Measurements from ENCODE around the gene SLC22A1. TPM values are rescaled to one million over a fixed set of nuclear protein-coding genes. Genes with fewer than 3 reads are reported as not detected.
"Not testable (repeated sequence)": the region's sequence is repeated elsewhere in the genome, so short reads cannot be mapped to it uniquely, and the experiment has no call there.

The SLC22A1 gene
- total RNA-seq, 1 donor from 2014 or later, result 1.7 TPM

DNA sequence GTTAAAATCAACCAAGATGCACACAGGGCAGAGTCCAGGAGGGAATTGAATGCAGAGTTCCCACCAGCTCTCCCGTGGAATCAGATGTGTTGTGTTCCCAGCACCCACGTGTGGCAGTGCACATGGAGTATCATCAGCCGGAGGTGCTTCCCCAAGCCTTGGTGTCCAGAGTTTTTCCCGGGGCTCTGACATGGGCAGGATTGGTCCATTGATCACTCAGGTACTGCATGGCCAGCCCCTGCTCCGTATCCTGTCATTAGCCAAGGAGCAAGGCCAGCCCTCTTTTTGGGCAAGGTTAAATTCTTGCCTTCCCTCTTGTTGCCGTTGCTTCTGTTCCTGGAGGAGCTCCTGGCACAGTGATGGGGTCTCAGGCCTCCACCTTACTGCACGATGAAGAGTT lies 28.6 kb upstream of the SLC22A1 start:
- no peak for DNase-seq (ENCODE audit: low spot score)

- no peak for DNase-seq (ENCODE audit: low spot score)
These were observed 27.7 kb upstream of the SLC22A1 start for GRCh38 chr6:160093946-160094345.

GRCh38 chr6:160095146-160095845 lies 26.3 kb upstream of the SLC22A1 start:
- DNase-seq (ENCODE audit: low spot score), result no peak

GRCh38 chr6:160101277-160102205 lies 20.1 kb upstream of the SLC22A1 start:
- DNase-seq (ENCODE audit: low spot score), result no peak

GRCh38 chr6:160102399-160102798 lies 19.2 kb upstream of the SLC22A1 start:
- DNase-seq (ENCODE audit: low spot score), result no peak

DNA sequence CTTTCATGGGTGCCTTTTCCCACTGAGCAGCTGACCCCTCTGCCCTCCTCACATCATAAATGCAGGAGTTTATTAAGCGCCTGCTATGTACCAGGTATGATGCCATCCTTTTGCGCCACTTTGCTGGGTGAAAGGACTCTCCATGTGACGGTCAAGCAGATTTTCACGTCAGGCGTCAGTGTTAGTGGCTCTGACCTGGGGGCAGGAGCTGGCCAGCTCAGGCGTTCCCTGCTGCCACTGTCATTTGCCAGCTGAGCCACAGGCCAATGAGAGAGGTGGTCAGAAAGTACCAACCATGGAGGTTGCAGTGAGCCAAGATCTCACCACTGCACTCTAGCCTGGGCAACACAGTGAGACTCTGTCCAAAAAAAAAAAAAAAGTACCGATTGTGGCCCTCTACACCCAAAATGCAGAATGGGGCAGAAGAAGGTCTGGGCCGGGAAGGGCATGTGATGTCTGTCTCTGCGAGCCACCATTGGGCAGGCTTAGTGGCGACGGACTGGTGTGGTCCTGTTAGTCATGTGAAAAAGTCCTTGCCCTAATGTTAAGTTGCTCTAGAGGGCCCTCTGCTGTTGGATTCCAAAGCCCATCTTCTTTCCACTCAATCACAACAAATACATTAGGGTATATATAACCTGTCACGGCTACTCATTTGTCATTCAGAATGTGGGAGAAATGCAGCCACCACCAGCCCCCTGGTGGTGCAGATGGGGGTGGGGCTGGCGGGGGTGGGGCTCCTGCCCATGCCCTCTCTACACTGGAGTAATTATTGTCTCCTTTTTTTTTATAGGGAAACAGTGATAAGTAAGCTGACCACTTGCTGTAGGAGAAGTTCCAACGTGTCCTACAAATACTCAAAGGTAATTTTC lies 18.4 kb upstream of the SLC22A1 start:
- no peak for DNase-seq (ENCODE audit: low spot score)

DNA sequence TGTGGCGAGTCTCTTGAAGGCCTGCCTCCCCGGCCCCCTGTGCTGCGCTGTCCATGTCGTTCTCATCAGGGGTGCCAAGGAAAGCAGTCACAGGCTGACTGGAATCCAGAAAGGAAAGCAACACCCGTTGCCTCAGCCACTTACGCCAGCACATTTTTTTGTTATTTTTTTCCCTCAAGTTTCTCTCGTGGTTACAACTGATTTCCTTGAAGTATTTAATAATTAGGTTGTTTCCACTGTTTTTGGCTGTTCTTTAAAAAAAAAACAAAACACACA lies 17.9 kb upstream of the SLC22A1 start:
- no peak for DNase-seq (ENCODE audit: low spot score)

- no peak for DNase-seq (ENCODE audit: low spot score)
These were observed 16.6 kb upstream of the SLC22A1 start for GRCh38 chr6:160104821-160105517.

DNA sequence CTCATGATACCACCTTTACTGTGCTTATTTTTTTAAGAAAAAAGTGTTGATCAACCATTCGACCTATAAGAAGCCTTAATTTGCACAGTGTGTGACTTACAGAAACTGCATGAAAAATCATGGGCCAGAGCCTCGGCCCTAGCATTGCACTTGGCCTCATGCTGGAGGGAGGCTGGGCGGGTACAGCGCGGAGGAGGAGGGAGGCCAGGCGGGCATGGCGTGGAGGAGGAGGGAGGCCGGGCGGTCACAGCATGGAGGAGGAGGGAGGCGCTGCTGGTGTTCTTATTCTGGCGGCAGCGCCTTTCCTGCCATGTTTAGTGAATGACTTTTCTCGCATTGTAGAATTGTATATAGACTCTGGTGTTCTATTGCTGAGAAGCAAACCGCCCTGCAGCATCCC lies 15.6 kb upstream of the SLC22A1 start:
- DNase-seq (ENCODE audit: low spot score), result no peak

GRCh38 chr6:160106701-160107100 lies 14.9 kb upstream of the SLC22A1 start:
- DNase-seq (ENCODE audit: low spot score), result no peak

- no peak for DNase-seq (ENCODE audit: low spot score)
These were observed 13.5 kb upstream of the SLC22A1 start for GRCh38 chr6:160108077-160108476.

- peak; percentile 66 for DNase-seq (ENCODE audit: low spot score)
These were observed 11.0 kb upstream of the SLC22A1 start for GRCh38 chr6:160110586-160111123.

DNA sequence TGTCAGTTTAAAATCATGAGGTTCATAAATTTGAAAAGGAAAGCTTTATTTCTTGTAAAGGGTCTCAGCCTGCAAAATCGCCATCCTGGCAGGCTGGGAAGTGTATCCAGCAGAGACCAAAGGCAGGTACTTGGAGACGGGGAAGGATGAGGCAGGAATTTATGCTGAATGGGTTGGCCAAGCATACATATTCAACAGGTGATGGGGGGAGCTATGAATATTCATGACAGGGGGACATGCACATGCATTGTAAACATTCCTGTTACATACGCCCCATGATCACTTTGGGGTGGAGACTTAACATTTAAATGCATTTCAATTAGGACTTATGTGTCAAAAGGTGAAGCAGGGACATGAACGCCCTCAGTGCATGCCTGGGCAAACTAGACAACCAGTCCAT lies 9.8 kb upstream of the SLC22A1 start:
- DNase-seq (ENCODE audit: low spot score), result no peak

- DNase-seq (ENCODE audit: low spot score), result peak; percentile 74
These were observed 8.9 kb upstream of the SLC22A1 start for GRCh38 chr6:160112628-160113299.

DNA sequence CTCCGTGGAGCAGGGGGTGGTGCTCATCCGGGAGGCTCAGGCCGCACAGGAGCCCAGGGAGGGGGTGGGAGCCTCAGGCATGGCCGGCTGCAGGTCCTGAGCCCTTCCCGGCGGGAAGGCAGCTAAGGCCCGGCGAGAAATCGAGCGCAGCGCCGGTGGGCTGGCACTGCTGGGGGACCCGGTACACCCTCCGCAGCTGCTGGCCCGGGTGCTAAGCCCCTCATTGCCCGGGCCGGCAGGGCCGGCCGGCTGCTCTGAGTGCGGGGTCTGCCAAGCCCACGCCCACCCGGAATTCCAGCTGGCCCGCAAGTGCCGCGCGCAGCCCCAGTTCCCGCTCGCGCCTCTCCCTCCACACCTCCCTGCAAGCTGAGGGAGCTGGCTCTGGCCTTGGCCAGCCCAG lies 7.1 kb upstream of the SLC22A1 start:
- not testable (repeated sequence) for DNase-seq (ENCODE audit: low spot score)

DNA sequence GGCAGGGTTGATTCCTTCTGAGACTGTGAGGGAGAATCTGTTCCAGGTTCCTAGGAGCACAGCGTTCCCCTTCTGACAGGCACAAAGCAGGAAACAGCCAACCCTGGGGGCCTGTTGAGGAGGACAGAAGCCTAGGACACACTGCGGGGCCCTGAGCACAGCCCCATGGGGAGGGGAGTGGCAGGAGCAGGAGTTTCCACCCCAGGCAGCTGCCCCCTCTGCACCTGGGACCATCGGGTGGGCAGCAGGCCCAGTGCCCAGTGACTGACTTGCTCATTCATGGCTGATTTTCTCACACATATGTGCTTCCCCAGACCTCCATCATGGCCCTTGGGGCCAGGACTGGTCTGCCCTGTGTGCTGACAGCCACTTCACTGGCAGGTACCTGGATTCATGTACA lies 6.2 kb upstream of the SLC22A1 start:
- DNase-seq (ENCODE audit: low spot score), result no peak

DNA sequence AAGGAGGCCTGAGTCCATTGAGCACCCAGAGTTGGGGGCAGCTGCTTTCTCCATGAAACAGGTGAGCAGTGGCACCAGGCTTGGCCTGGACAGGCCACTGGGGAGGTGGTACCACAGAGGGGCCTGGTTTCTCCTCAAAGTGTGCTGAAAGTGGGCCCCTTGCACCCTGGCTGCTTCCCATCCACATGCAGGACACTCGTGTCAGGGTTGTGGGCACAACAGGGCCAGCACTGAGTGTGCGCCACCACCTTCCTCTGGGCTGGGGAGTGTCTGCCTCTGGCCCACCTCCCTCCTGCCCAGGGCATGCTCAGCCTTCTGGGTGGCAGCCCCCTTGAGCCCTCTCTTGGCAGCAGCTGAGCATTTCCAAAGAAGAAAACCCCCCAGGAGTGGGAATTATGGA lies 5.2 kb upstream of the SLC22A1 start:
- no peak for DNase-seq (ENCODE audit: low spot score)

- DNase-seq (ENCODE audit: low spot score), result no peak
These were observed 4.5 kb upstream of the SLC22A1 start for GRCh38 chr6:160117137-160117536.

GRCh38 chr6:160118620-160119229 lies 2.9 kb upstream of the SLC22A1 start:
- no peak for DNase-seq (ENCODE audit: low spot score)

DNA sequence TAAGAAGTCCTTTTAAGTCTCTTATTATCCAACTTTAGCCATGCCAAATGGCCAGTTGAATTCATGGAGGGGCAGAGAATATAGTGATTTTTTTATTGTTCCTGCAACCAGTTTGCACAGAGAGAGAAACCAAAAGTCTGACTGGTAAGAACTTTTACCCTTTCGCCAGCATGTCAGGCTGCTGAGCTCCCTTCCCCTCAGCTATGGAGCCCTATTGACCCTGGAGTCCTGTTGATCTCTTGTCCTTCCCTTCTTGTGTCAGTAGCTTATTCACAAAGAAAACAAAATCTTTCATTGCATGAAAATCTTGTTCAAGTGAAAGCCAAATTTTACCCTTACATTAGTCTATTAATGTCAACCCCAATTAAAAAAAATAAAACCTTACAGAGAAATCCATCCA lies 1.5 kb upstream of the SLC22A1 start:
- DNase-seq (ENCODE audit: low spot score), result no peak

Data from umbilical cord (tissue), 2 donors.